Colon (tissue), 2 donors: ENCODE results near the gene ELP4.

Experiments used
- FAIRE-seq: peaks from 2 replicates; lab custom pipeline; 2012; peaks lifted over from hg19 to GRCh38; lab: Jason Lieb, UNC
- donor health status: control.
- donor health status: control.

Gene ELP4

GRCh38 chr11:31800398-31801265 is 291.1 kb downstream of the ELP4 start:
- FAIRE-seq = no peak

GRCh38 chr11:31801298-31801702 is 291.7 kb downstream of the ELP4 start:
- FAIRE-seq = no peak

GRCh38 chr11:31802000-31802551 is 292.5 kb downstream of the ELP4 start:
- no peak for FAIRE-seq

GRCh38 chr11:31802609-31802989 is 293.0 kb downstream of the ELP4 start:
- no peak for FAIRE-seq

- no peak for FAIRE-seq
These were observed 293.6 kb downstream of the ELP4 start for GRCh38 chr11:31802990-31803812.

- no peak for FAIRE-seq
These were observed 294.3 kb downstream of the ELP4 start for GRCh38 chr11:31803813-31804311.

GRCh38 chr11:31804312-31805036 is 294.9 kb downstream of the ELP4 start:
- FAIRE-seq = no peak

- FAIRE-seq = no peak
These were observed 295.6 kb downstream of the ELP4 start for GRCh38 chr11:31805037-31805628.

GRCh38 chr11:31805629-31806185 is 296.1 kb downstream of the ELP4 start:
- FAIRE-seq = no peak

GRCh38 chr11:31806186-31806927 is 296.8 kb downstream of the ELP4 start:
- no peak for FAIRE-seq

GRCh38 chr11:31806928-31807798 is 297.6 kb downstream of the ELP4 start:
- no peak for FAIRE-seq

GRCh38 chr11:31807799-31808667 is 298.5 kb downstream of the ELP4 start:
- FAIRE-seq = no peak

- no peak for FAIRE-seq
These were observed 299.4 kb downstream of the ELP4 start for GRCh38 chr11:31808721-31809540.

GRCh38 chr11:31809541-31809856 is 299.9 kb downstream of the ELP4 start:
- FAIRE-seq = no peak

- FAIRE-seq = no peak
These were observed 300.6 kb downstream of the ELP4 start for GRCh38 chr11:31809857-31810778.

- no peak for FAIRE-seq
These were observed 301.4 kb downstream of the ELP4 start, which contains the start of gene PAX6 for GRCh38 chr11:31810779-31811647. Gene PAX6, minus strand, starts transcription at chr11:31811322. Its CDS starts 4,911 bp downstream, at chr11:31806411.
